Endodermal cell (in vitro differentiated cells): Measurements from ENCODE around the gene OSM. TPM values are rescaled to one million over a fixed set of nuclear protein-coding genes. Genes with fewer than 3 reads are reported as not detected.

Source experiments
- DNase-seq: peaks from one replicate; pipeline ENCODE4 v3.0.0-alpha.2; 2017
- H3K27ac ChIP-seq: 2 replicates; pipeline ENCODE4 v1.5.1; 2013; ENCODE audit warnings: mild to moderate bottlenecking, low read depth, low read length, moderate library complexity
- H3K27me3 ChIP-seq: 2 replicates; pipeline ENCODE4 v1.6.1; 2013; ENCODE audit warnings: mild to moderate bottlenecking, low read length, moderate library complexity; ENCODE audit not compliant: insufficient read depth, control insufficient read depth, poor library complexity, severe bottlenecking
- H3K36me3 ChIP-seq: 2 replicates; pipeline ENCODE4 v1.7.0; 2013; ENCODE audit warnings: mild to moderate bottlenecking, low read length, moderate library complexity; ENCODE audit not compliant: control insufficient read depth, insufficient read depth
- H3K4me1 ChIP-seq: one replicate; pipeline ENCODE4 v1.7.0; 2013; ENCODE audit warnings: low read length; ENCODE audit not compliant: control insufficient read depth, insufficient read depth
- H3K4me3 ChIP-seq: 2 replicates; pipeline ENCODE4 v1.5.1; 2013; ENCODE audit warnings: mild to moderate bottlenecking, low read length, moderate library complexity
- H3K9ac ChIP-seq: 2 replicates; pipeline ENCODE4 v1.6.1; 2013; ENCODE audit warnings: mild to moderate bottlenecking, low read length, moderate library complexity; ENCODE audit not compliant: poor library complexity, severe bottlenecking; ENCODE audit errors: extremely low read depth
- H3K9me3 ChIP-seq: 2 replicates; pipeline ENCODE4 v1.6.1; 2013; ENCODE audit warnings: mild to moderate bottlenecking, low read length, moderate library complexity; ENCODE audit not compliant: control insufficient read depth
- H3K27ac Mint-ChIP-seq: 2 replicates; pipeline ENCODE4 v1.8.0; 2020; ENCODE audit warnings: mixed read lengths
- H3K27me3 Mint-ChIP-seq: 2 replicates; pipeline ENCODE4 v1.8.0; 2021; ENCODE audit warnings: mild to moderate bottlenecking, mixed read lengths; ENCODE audit not compliant: insufficient read depth
- H3K36me3 Mint-ChIP-seq: 2 replicates; pipeline ENCODE4 v1.8.0; 2020; ENCODE audit warnings: low read depth, mixed read lengths
- H3K4me1 Mint-ChIP-seq: 2 replicates; pipeline ENCODE4 v1.8.0; 2020; ENCODE audit warnings: mixed read lengths
- H3K4me3 Mint-ChIP-seq: 2 replicates; pipeline ENCODE4 v1.8.0; 2020; ENCODE audit warnings: mild to moderate bottlenecking, moderate library complexity, mixed read lengths
- H3K9me3 Mint-ChIP-seq: 2 replicates; pipeline ENCODE4 v1.8.0; 2020; ENCODE audit warnings: mild to moderate bottlenecking, mixed read lengths
- WGBS, 2 experiments: methylation state at CpG; one replicate each; pipeline versions ENCODE4 v1.1.5 to v1.1.7; 2013; ENCODE audit warnings: missing lambda C conversion rate in 2 of 2, mixed read lengths in 1 of 2; ENCODE audit not compliant: insufficient coverage in 1 of 2, insufficient read length in 1 of 2; 5-methylcytosine and 5-hydroxymethylcytosine counted together
- total RNA-seq, 2 donors: library from RNA; stranded (reverse); fragmentation: NEBNext Ultra II Directional in 1 of 2; extraction: Animal tissue kit (Norgen Biotek cat#: 25700) in 1 of 2; gene quantifications; 2 replicates in 1 of 2; 3 replicates in 1 of 2; pipeline ENCODE4 v1.2.1, GENCODE V29; 2021
- TF ChIP-seq, protein P1 (sequence below): fragments of 200-600 bp; sonication (generic); conservative IDR thresholded peaks from 2 replicates; pipeline ENCODE4 v1.5.0; 2021; ENCODE audit warnings: antibody characterized with exemption, mild to moderate bottlenecking

The OSM gene
- total RNA-seq, 2 donors from 2014 or later = not detected

DNA sequence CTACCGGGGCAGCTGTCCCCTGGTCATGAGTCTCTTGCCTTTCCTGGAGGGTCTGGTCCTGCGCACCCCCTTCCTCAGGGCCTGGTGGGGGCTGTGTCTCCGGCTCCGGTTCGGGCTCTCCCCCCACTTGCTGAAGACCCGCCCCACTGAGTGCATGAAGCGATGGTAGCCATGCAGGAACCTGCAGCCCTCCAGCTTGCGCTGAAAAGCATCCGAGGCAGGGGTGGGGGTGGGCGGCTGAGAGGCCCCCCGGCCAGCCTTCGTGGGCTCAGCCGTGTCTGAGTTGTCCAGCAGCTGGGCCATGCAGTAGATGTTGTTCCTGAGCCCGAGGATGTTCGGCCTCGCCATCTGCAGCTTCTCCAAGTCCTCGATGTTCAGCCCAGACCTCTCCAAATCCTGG is 2.8 kb downstream of the OSM start:
- Mint-ChIP-seq H3K36me3 (no peaks in the 10 kb centered on the region), H3K4me1 (peaks cover 2% of the 10 kb centered on the region), H3K27ac (no peak overlapping the region), H3K27me3 (peaks cover 9% of the 10 kb centered on the region), H3K9me3 (no peaks in the 10 kb centered on the region), H3K4me3 (no peak overlapping the region)
- no peak for DNase-seq
- 89 to 93% methylated on average over 14 to 17 of the region's 17 CpGs for WGBS, 2 experiments
- TF ChIP-seq, protein P1, sequence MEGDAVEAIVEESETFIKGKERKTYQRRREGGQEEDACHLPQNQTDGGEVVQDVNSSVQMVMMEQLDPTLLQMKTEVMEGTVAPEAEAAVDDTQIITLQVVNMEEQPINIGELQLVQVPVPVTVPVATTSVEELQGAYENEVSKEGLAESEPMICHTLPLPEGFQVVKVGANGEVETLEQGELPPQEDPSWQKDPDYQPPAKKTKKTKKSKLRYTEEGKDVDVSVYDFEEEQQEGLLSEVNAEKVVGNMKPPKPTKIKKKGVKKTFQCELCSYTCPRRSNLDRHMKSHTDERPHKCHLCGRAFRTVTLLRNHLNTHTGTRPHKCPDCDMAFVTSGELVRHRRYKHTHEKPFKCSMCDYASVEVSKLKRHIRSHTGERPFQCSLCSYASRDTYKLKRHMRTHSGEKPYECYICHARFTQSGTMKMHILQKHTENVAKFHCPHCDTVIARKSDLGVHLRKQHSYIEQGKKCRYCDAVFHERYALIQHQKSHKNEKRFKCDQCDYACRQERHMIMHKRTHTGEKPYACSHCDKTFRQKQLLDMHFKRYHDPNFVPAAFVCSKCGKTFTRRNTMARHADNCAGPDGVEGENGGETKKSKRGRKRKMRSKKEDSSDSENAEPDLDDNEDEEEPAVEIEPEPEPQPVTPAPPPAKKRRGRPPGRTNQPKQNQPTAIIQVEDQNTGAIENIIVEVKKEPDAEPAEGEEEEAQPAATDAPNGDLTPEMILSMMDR = no peak
- no peak overlapping the region for H3K27ac ChIP-seq
- no peaks in the 10 kb centered on the region for H3K4me1 ChIP-seq
- H3K9me3 ChIP-seq = no peaks in the 10 kb centered on the region
- H3K9ac ChIP-seq = no peak overlapping the region
- no peaks in the 10 kb centered on the region for H3K27me3 ChIP-seq
- no peak overlapping the region for H3K4me3 ChIP-seq
- no peaks in the 10 kb centered on the region for H3K36me3 ChIP-seq

DNA sequence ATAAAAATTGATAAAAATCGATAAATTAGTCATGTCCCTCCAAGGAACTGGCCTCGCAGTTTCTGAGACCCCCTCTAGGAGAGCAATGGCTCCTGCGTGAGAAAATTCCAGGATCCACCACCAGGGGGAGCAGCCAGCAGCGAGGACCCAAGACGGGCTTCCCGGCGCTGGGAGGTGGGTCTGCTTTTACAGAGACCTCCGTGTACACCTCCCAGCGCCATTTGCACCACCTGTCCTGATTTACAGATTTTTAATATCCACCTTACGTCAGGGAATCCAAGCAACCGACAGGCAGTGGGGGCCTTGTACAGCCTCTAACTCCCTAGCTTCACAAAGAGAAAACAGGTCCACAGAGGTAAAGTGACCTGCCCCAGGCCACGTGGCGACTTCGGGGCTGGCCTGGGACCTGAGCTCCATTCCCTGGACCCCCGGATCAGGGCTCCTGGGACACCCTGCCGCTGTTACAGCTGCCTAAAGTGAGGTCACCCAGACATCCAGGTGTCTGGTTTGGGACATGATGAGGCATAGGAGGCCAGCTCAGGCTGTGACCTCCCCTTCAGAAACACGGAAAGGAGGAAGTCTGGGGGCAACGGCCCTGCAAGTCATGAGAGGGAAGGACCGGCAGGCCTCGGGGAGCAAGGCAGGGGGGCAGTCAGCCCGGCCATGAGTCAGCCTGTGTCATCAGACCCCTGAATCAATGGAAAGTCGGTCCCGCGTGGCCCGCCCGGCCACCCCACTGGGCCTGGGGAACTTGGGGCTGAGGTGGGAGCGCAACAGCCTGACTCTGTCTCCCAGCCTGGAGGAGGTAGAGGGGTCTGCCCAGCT is 3.5 kb downstream of the OSM start:
- peaks cover 9% of the 10 kb centered on the region for H3K27me3 Mint-ChIP-seq
- Histone ChIP-seq H3K27ac (no peak overlapping the region), H3K9me3 (no peaks in the 10 kb centered on the region), H3K4me1 (no peaks in the 10 kb centered on the region), H3K36me3 (no peaks in the 10 kb centered on the region), H3K4me3 (no peak overlapping the region), H3K9ac (no peak overlapping the region), H3K27me3 (no peaks in the 10 kb centered on the region)
- peaks cover 4% of the 10 kb centered on the region for H3K4me1 Mint-ChIP-seq
- H3K36me3 Mint-ChIP-seq = no peaks in the 10 kb centered on the region
- no peak overlapping the region for H3K27ac Mint-ChIP-seq
- TF ChIP-seq, protein P1 = peak; percentile 99
- 50 to 66% methylated on average over 10 to 27 of the region's 27 CpGs for WGBS, 2 experiments
- DNase-seq = peak; percentile 95
- H3K4me3 Mint-ChIP-seq = no peak overlapping the region
- H3K9me3 Mint-ChIP-seq = no peaks in the 10 kb centered on the region

DNA sequence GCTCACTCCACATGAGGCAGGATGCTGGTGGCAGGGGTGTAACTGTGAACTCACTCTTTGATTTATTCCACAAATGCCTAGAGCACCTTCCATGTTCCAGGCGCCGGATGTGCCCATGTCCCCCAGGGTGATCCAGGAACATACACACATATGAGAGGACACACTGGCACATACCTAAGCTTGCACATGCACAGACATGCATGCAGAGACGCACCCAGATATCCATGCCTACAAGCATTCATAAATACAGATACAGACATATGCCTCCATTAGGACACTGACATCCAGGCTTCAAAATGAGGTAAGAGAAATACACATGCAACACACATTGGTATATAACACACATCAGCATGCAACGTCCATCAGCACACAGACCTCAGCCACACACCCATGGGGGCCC is 4.5 kb downstream of the OSM start:
- Mint-ChIP-seq H3K27ac (no peak overlapping the region), H3K36me3 (no peaks in the 10 kb centered on the region), H3K4me3 (no peak overlapping the region), H3K4me1 (peaks cover 6% of the 10 kb centered on the region), H3K27me3 (peaks cover 9% of the 10 kb centered on the region), H3K9me3 (no peaks in the 10 kb centered on the region)
- Histone ChIP-seq H3K4me3 (no peak overlapping the region), H3K27ac (no peak overlapping the region), H3K4me1 (no peaks in the 10 kb centered on the region), H3K9me3 (no peaks in the 10 kb centered on the region), H3K36me3 (no peaks in the 10 kb centered on the region), H3K27me3 (no peaks in the 10 kb centered on the region), H3K9ac (no peak overlapping the region)
- WGBS, 2 experiments = 82 to 87% methylated on average over 2 to 4 of the region's 4 CpGs
- DNase-seq = no peak
- TF ChIP-seq, protein P1 = no peak
